VCaP (cell line): Measurements from ENCODE around the gene GK.

ENCODE experiments used
- H3K27ac ChIP-seq: fragments of 450-650 bp; 2 replicates; pipeline ENCODE4 v1.5.1; 2017
- TF ChIP-seq, protein P1 (sequence below): fragments of 450-650 bp; conservative IDR thresholded peaks from 2 replicates; pipeline ENCODE4 v1.5.1; 2017; ENCODE audit warnings: mild to moderate bottlenecking, moderate library complexity

GK gene

DNA sequence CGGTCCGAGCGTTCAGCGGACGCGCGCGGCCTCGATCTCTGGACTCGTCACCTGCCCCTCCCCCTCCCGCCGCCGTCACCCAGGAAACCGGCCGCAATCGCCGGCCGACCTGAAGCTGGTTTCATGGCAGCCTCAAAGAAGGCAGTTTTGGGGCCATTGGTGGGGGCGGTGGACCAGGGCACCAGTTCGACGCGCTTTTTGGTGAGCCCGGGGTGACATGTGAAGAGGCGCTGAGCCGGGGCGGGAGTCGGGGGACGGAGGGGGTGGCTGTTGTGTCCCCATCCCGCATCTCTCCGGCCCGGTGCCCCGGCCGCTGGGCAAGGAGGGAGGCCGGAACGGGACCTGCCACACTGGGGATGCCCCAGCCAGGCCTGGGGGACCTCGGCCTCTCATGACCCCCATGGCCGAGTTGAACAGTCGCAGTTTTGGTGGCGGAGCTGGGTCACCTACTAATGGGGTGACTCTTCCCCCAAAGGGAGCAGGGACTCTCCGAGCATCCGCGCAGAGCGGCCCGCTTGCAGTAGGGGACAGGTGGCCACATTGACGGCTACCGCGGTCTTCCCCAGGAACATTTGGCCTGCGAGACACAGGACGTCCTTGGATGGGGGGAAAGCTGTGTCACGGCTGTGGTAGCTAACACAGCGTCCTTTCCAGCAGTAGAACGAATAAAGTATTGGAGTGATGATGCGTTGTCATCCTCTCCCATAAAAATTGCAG is at the start of gene GK:
Gene GK (plus strand): TSS at position 9 of the 717 bp plus-strand sequence. CDS start 115 bp downstream, at position 124.
- TF ChIP-seq, protein P1, sequence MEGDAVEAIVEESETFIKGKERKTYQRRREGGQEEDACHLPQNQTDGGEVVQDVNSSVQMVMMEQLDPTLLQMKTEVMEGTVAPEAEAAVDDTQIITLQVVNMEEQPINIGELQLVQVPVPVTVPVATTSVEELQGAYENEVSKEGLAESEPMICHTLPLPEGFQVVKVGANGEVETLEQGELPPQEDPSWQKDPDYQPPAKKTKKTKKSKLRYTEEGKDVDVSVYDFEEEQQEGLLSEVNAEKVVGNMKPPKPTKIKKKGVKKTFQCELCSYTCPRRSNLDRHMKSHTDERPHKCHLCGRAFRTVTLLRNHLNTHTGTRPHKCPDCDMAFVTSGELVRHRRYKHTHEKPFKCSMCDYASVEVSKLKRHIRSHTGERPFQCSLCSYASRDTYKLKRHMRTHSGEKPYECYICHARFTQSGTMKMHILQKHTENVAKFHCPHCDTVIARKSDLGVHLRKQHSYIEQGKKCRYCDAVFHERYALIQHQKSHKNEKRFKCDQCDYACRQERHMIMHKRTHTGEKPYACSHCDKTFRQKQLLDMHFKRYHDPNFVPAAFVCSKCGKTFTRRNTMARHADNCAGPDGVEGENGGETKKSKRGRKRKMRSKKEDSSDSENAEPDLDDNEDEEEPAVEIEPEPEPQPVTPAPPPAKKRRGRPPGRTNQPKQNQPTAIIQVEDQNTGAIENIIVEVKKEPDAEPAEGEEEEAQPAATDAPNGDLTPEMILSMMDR = no peak
- H3K27ac ChIP-seq = peak within 1 kb of the TSS; percentile 62

DNA sequence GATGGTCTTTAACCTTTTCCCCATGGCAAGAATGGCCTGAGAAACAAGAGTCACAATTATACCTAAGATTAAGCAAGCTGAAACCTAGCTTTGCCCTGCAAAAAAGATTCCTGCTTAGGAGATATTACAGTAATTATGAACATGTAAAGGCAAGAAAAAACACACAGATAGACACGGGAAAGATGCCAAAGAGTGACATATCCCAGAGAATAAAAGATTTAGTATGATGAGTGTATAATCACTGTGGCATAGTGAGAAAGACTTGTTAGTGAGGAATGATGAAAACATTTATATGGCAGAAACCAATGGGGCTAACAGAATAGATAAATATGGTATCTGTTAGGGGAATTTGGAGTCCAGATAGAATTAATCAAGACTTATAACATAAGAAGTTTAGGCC is 46.1 kb upstream of the GK start:
- no peak overlapping the region for H3K27ac ChIP-seq
- TF ChIP-seq, protein P1 = no peak

DNA sequence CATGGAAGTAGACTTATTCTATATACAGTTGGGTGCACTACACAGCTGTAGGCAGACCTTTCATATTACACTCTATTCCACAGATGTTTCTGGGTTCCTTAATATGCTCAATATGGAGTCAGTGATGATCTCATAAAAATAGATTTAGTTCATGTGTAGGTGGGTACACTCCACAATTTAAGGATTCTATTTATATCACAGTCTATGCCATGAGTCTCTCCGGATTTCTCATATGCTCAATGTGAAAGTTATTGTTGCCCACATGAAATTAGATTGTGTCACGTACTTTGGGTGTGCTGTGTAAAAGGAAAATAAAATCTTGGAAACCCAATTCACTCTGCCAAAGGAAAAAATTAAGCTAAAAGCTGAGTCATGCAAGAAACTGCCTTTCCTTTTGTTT is 43.2 kb upstream of the GK start:
- TF ChIP-seq, protein P1 = no peak
- H3K27ac ChIP-seq = no peak overlapping the region

DNA sequence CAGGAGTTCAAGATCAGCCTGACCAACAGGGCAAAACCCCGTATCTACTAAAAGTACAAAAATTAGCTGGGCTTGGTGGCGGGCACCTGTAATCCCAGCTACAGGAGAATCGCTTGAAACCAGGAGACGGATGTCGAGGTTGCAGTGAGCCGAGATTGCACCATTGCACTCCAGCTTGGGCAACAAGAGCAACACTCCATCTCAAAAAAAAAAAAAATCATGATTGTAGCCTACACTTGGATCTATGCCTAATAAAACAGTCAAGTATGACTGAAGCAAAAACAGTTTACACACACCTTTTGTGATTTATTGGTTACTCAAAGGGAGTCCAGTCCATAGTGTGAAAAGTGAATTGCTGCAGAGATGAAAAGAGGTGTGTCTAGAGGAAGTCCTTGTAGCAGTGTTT is 41.0 kb upstream of the GK start:
- H3K27ac ChIP-seq = no peak overlapping the region
- TF ChIP-seq, protein P1 = no peak

DNA sequence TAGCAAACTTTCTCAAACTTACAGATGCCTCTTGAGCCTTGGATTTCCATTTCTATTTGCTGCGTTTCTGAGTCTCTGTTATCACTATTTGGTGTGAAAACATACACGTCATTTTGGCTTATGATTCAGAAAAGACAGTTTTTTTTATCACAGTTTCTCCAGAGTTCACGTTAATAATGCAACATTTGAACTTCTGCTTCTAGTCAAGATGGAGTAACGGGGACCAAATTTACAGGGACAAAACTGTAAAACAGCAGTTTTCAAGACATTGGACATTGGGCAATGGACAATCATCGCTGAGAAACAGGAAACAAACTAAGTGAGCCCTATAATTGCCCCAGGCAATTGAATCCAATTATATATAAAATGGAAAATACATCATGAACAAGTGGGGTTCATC is 39.5 kb upstream of the GK start:
- no peak overlapping the region for H3K27ac ChIP-seq

DNA sequence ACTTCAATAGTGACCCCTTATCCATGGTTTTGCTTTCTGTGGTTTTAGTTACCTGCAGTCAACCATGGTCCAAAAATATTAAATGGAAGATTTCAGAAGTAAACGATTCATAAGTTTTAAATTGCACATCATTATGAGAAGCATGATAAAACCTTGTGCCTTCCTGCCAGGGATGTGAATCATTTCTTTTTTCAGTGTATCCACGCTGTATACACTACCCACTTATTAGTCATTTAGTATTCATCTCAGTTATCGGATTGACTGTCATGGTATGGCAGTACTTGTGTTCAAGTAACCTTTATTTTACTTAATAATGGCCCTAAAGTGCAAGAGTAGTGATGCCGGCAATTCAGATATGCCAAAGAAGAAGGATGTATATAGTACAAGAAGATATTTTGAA is 38.0 kb upstream of the GK start:
- no peak overlapping the region for H3K27ac ChIP-seq

More for the DNA sequence above, 39.5 kb upstream of the GK start:
- TF ChIP-seq, protein P1 = no peak

DNA sequence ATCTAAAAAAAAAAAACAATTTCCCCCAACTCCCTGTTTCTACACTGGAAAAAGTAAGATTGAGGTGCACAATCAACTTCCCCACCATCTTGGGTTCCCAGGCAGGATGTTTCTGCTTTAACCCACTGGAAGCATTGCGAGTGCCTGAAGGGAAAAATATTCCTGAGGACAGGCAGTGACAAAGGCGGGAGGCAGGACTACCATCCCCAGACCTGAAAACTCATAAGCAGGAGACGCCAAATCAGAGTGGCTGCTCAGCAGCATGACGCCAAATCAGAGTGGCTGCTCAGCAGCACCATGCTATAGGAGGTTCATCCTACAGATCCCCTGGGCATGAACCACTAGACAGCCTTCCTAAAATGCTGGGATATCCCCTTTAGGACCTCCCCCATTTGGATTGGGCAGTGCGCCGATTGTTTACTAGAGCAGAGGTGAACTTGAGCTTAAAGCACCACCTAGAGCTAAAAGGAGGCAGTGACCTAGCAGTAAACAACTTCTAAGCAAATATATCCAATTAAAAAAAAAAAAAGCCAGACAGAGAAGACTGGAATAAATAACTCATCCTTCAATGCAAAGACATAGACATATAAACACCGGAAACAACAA is 35.0 kb upstream of the GK start:
- no peak overlapping the region for H3K27ac ChIP-seq

More for the DNA sequence above, 38.0 kb upstream of the GK start:
- TF ChIP-seq, protein P1 = no peak

More for the DNA sequence above, 35.0 kb upstream of the GK start:
- TF ChIP-seq, protein P1 = peak; percentile 63
